ENCODE results near the gene ARID5B. TPM values are rescaled to one million over a fixed set of nuclear protein-coding genes. Genes with fewer than 3 reads are reported as not detected.

ARID5B gene
- total RNA-seq, 4 donors from 2014 or later: 17.7 to 54.6 (median 34.8) TPM

- Histone ChIP-seq H3K9me3 (no peaks in the 10 kb centered on the region), H3K36me3 (no peaks in the 10 kb centered on the region), H3K27ac (no peak overlapping the region), H3K4me3 (no peak overlapping the region), H3K27me3 (no peaks in the 10 kb centered on the region), H3K4me1 (peaks cover 0 to 15% (median 5%) of the 10 kb centered on the region in 4 donors)
- no peak for TF ChIP-seq POLR2AphosphoS5 (IDR thresholded peaks at IDR 0.05)
- TF ChIP-seq EP300 (IDR thresholded peaks at IDR 0.05; ENCODE audit: low read depth): no peak
- no peak for TF ChIP-seq CTCF (IDR thresholded peaks at IDR 0.05)
- no peak for TF ChIP-seq POLR2A (IDR thresholded peaks at IDR 0.05)
- intact Hi-C loops (cut with DNase I; ENCODE audit: low total_unique reads) (no loop called here), in situ Hi-C loops (cut with MboI; ENCODE audit: low pct_ligation_motif_present in 1 of 4, low pct_unique_long_range_greater_than_20kb in 1 of 4, low sequenced_read_pairs in 3 of 4) (no loop called here)
- WGBS, 2 donors (ENCODE audit: low coverage in 1 of 2): 89 to 92% methylated on average over 2 of the region's 2 CpGs
- no peak for DNase-seq
Observed at GRCh38 chr10:61912981-61913380, 11.5 kb downstream of the ARID5B start.

DNA sequence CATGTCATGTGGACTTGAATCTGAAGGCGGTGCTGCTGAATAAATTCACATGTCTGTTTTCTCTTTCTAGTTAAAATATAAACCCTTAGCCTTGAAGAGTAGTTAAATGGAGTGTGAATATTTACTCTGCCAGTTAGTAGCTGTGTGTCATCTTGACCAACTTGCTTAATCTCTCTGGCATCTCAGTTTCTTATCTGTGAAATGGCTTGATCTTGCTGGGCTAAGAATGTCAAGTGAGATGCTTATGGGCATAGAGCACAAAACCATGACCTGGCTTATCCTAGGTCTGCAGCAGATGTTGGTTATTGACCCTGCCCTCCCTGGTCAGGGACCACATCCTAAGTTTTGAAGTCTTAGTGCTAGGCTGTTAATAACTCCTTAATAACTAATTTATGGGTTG is 16.6 kb downstream of the ARID5B start:
- H3K27me3 ChIP-seq: no peaks in the 10 kb centered on the region
- WGBS, 2 donors (ENCODE audit: low coverage in 1 of 2): 64 to 67% methylated on average over 1 of the region's 1 CpG
- TF ChIP-seq EP300 (IDR thresholded peaks at IDR 0.05; ENCODE audit: low read depth) (no peak), POLR2A (IDR thresholded peaks at IDR 0.05) (no peak), CTCF (IDR thresholded peaks at IDR 0.05) (no peak)
- H3K9me3 ChIP-seq: no peaks in the 10 kb centered on the region
- H3K36me3 ChIP-seq: no peaks in the 10 kb centered on the region
- no peak overlapping the region for H3K27ac ChIP-seq
- intact Hi-C loops (cut with DNase I; ENCODE audit: low total_unique reads): no loop called here
- in situ Hi-C loops (cut with MboI; ENCODE audit: low pct_ligation_motif_present in 1 of 4, low pct_unique_long_range_greater_than_20kb in 1 of 4, low sequenced_read_pairs in 3 of 4): no loop called here
- H3K4me1 ChIP-seq: peaks cover 0 to 2% (median 0%) of the 10 kb centered on the region in 4 donors
- no peak overlapping the region for H3K4me3 ChIP-seq
- no peak for DNase-seq

- no peaks in the 10 kb centered on the region for H3K9me3 ChIP-seq
Observed at GRCh38 chr10:61918989-61919388, 17.5 kb downstream of the ARID5B start.

GRCh38 chr10:61919646-61920215 is 18.2 kb downstream of the ARID5B start:
- Histone ChIP-seq H3K27ac (no peak overlapping the region), H3K9me3 (no peaks in the 10 kb centered on the region), H3K27me3 (no peaks in the 10 kb centered on the region), H3K36me3 (no peaks in the 10 kb centered on the region), H3K4me1 (peaks cover 0 to 18% (median 4%) of the 10 kb centered on the region in 4 donors), H3K4me3 (no peak overlapping the region)
- 79 to 83% methylated on average over 2 of the region's 2 CpGs for WGBS, 2 donors (ENCODE audit: low coverage in 1 of 2)
- intact Hi-C loops (cut with DNase I; ENCODE audit: low total_unique reads) (no loop called here), in situ Hi-C loops (cut with MboI; ENCODE audit: low pct_ligation_motif_present in 1 of 4, low pct_unique_long_range_greater_than_20kb in 1 of 4, low sequenced_read_pairs in 3 of 4) (no loop called here)
- no peak for TF ChIP-seq EP300 (IDR thresholded peaks at IDR 0.05; ENCODE audit: low read depth)
- no peak for TF ChIP-seq CTCF (IDR thresholded peaks at IDR 0.05)
- TF ChIP-seq POLR2AphosphoS5 (IDR thresholded peaks at IDR 0.05): no peak
- TF ChIP-seq POLR2A (IDR thresholded peaks at IDR 0.05): no peak
- no peak for DNase-seq

More at GRCh38 chr10:61918989-61919388, 17.5 kb downstream of the ARID5B start:
- Histone ChIP-seq H3K27ac (no peak overlapping the region), H3K36me3 (no peaks in the 10 kb centered on the region), H3K4me3 (no peak overlapping the region), H3K27me3 (no peaks in the 10 kb centered on the region), H3K4me1 (peaks cover 0 to 11% (median 4%) of the 10 kb centered on the region in 4 donors)
- TF ChIP-seq POLR2A (IDR thresholded peaks at IDR 0.05) (no peak), EP300 (IDR thresholded peaks at IDR 0.05; ENCODE audit: low read depth) (no peak), POLR2AphosphoS5 (IDR thresholded peaks at IDR 0.05) (no peak), CTCF (IDR thresholded peaks at IDR 0.05) (no peak)
- in situ Hi-C loops (cut with MboI; ENCODE audit: low pct_ligation_motif_present in 1 of 4, low pct_unique_long_range_greater_than_20kb in 1 of 4, low sequenced_read_pairs in 3 of 4): no loop called here
- no peak for DNase-seq
- 80 to 91% methylated on average over 1 to 4 of the region's 4 CpGs for WGBS, 2 donors (ENCODE audit: low coverage in 1 of 2)
- intact Hi-C loops (cut with DNase I; ENCODE audit: low total_unique reads): no loop called here

Measured in transverse colon (tissue), 4 donors.